Gastrocnemius medialis (tissue), 4 donors: ENCODE data around the gene GALM.

ENCODE experiments used
- POLR2A ChIP-seq, 2 donors: fragments of 450-650 bp; IDR thresholded peaks; one replicate each; pipeline ENCODE4 v1.6.1; 2017; ENCODE audit warnings: antibody characterized with exemption in 2 of 2, mild to moderate bottlenecking in 2 of 2, moderate library complexity in 2 of 2
- TF ChIP-seq, protein P1 (sequence below), 5 experiments: fragments of 450-650 bp in 3 of 5; fragments of 200-600 bp in 2 of 5; sonication (generic) in 2 of 5; IDR thresholded peaks in 4 of 5; conservative IDR thresholded peaks in 1 of 5; 1 replicate in 4 of 5; 2 replicates in 1 of 5; pipeline ENCODE4 v1.5.1; 2016 to 2019; ENCODE audit warnings: antibody characterized with exemption in 5 of 5, mild to moderate bottlenecking in 3 of 5, moderate library complexity in 3 of 5

DNA sequence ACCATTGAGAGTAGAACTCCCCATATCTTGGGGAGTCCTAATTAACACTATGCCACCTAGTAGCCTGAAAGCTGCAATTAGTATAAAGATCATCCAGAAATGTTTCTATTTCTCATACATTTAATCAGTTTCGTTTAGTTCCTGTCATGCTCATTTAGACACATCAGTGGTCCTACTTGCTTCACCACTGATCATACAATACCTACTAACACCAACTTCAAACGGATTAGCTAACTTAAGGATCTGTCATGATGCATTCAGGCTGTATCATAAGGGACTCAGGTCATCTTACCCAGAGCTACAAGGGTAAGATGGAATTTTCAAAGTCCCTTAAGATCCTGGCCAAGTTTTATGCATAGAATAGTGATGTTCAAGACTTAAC lies 78.5 kb downstream of the GALM start:
- TF ChIP-seq, protein P1, sequence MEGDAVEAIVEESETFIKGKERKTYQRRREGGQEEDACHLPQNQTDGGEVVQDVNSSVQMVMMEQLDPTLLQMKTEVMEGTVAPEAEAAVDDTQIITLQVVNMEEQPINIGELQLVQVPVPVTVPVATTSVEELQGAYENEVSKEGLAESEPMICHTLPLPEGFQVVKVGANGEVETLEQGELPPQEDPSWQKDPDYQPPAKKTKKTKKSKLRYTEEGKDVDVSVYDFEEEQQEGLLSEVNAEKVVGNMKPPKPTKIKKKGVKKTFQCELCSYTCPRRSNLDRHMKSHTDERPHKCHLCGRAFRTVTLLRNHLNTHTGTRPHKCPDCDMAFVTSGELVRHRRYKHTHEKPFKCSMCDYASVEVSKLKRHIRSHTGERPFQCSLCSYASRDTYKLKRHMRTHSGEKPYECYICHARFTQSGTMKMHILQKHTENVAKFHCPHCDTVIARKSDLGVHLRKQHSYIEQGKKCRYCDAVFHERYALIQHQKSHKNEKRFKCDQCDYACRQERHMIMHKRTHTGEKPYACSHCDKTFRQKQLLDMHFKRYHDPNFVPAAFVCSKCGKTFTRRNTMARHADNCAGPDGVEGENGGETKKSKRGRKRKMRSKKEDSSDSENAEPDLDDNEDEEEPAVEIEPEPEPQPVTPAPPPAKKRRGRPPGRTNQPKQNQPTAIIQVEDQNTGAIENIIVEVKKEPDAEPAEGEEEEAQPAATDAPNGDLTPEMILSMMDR (IDR thresholded peaks at IDR 0.05 in 4 of 5, conservative IDR thresholded peaks at IDR 0.05 in 1 of 5): no peak
- no peak for TF ChIP-seq POLR2A (IDR thresholded peaks at IDR 0.05)
